Trophoblast cell (in vitro differentiated cells and primary cell): ENCODE results near the gene SERTM2.
"Not testable (repeated sequence)": the region's sequence is repeated elsewhere in the genome, so short reads cannot be mapped to it uniquely, and the experiment has no call there.

Source experiments
- DNase-seq, 2 donors: peaks; one replicate each; pipeline ENCODE4 v3.0.0-alpha.2; 2016
- H2AFZ ChIP-seq: 2 replicates; pipeline ENCODE4 v1.6.1; 2013; ENCODE audit warnings: low read length, moderate library complexity, mild to moderate bottlenecking; ENCODE audit not compliant: insufficient read depth, poor library complexity
- H2AK5ac ChIP-seq: 2 replicates; pipeline ENCODE4 v1.6.1; 2013; ENCODE audit warnings: mild to moderate bottlenecking, low read length
- H2BK120ac ChIP-seq: 2 replicates; pipeline ENCODE4 v1.6.1; 2013; ENCODE audit warnings: low read length, mild to moderate bottlenecking, moderate library complexity; ENCODE audit not compliant: insufficient read depth, poor library complexity
- H2BK12ac ChIP-seq: 2 replicates; pipeline ENCODE4 v1.6.1; 2013; ENCODE audit warnings: mild to moderate bottlenecking, low read length, moderate library complexity
- H2BK5ac ChIP-seq: 2 replicates; pipeline ENCODE4 v1.6.1; 2013; ENCODE audit warnings: low read length, low read depth, moderate library complexity, mild to moderate bottlenecking; ENCODE audit not compliant: poor library complexity
- H3K14ac ChIP-seq: 2 replicates; pipeline ENCODE4 v1.6.1; 2013; ENCODE audit warnings: mild to moderate bottlenecking, low read length
- H3K18ac ChIP-seq: 2 replicates; pipeline ENCODE4 v1.6.1; 2013; ENCODE audit warnings: mild to moderate bottlenecking, low read length
- H3K23ac ChIP-seq: 2 replicates; pipeline ENCODE4 v1.6.1; 2013; ENCODE audit warnings: low read length
- H3K27ac ChIP-seq: 2 replicates; pipeline ENCODE4 v1.5.1; 2013; ENCODE audit warnings: low read depth, mild to moderate bottlenecking, inconsistent platforms, low read length, moderate library complexity
- H3K27me3 ChIP-seq: 2 replicates; pipeline ENCODE4 v1.6.1; 2013; ENCODE audit warnings: inconsistent platforms, mild to moderate bottlenecking, low read length, moderate library complexity; ENCODE audit not compliant: insufficient read depth
- H3K36me3 ChIP-seq, 2 experiments: 1 replicate in 1 of 2; 2 replicates in 1 of 2; pipeline ENCODE4 v1.6.1; 2013; ENCODE audit warnings: low read length in 2 of 2, mild to moderate bottlenecking in 2 of 2, moderate library complexity in 1 of 2; ENCODE audit not compliant: insufficient read depth in 2 of 2, control insufficient read depth in 1 of 2
- H3K4ac ChIP-seq: 2 replicates; pipeline ENCODE4 v1.6.1; 2013; ENCODE audit warnings: low read depth, mild to moderate bottlenecking, low read length, moderate library complexity
- H3K4me1 ChIP-seq, 2 experiments: 1 replicate in 1 of 2; 2 replicates in 1 of 2; pipeline ENCODE4 v1.6.1; 2013; ENCODE audit warnings: low read length in 2 of 2, mild to moderate bottlenecking in 2 of 2, moderate library complexity in 1 of 2; ENCODE audit not compliant: insufficient read depth in 2 of 2, control insufficient read depth in 1 of 2
- H3K4me2 ChIP-seq: 2 replicates; pipeline ENCODE4 v1.6.1; 2013; ENCODE audit warnings: inconsistent platforms, mild to moderate bottlenecking, low read length, moderate library complexity
- H3K4me3 ChIP-seq: 2 replicates; pipeline ENCODE4 v1.5.1; 2013; ENCODE audit warnings: mild to moderate bottlenecking, low read depth, low read length, inconsistent platforms
- H3K79me1 ChIP-seq: one replicate; pipeline ENCODE4 v1.6.1; 2013; ENCODE audit warnings: low read length
- H3K79me2 ChIP-seq: 2 replicates; pipeline ENCODE4 v1.6.1; 2013; ENCODE audit warnings: low read length, mild to moderate bottlenecking; ENCODE audit not compliant: control insufficient read depth, insufficient read depth, poor library complexity
- H3K9ac ChIP-seq: 2 replicates; pipeline ENCODE4 v1.6.1; 2013; ENCODE audit warnings: mild to moderate bottlenecking, low read length
- H3K9me3 ChIP-seq: 2 replicates; pipeline ENCODE4 v1.6.1; 2013; ENCODE audit warnings: low read depth, mild to moderate bottlenecking, control low read depth, inconsistent platforms, low read length; ENCODE audit not compliant: insufficient read depth
- H4K12ac ChIP-seq: 2 replicates; pipeline ENCODE4 v1.6.1; 2013; ENCODE audit warnings: low read depth, mild to moderate bottlenecking, low read length, moderate library complexity
- H4K8ac ChIP-seq: 2 replicates; pipeline ENCODE4 v1.6.1; 2013; ENCODE audit warnings: low read depth, mild to moderate bottlenecking, low read length, moderate library complexity
- H4K91ac ChIP-seq: one replicate; pipeline ENCODE4 v1.6.1; 2013; ENCODE audit warnings: low read depth, mild to moderate bottlenecking, low read length, moderate library complexity
- WGBS: extraction: QIAGEN DNeasy Blood & Tissue Kit; methylation state at CpG from one replicate; pipeline ENCODE4 v1.1.7; 2013; ENCODE audit warnings: missing lambda C conversion rate; ENCODE audit not compliant: insufficient read length, insufficient coverage; ENCODE audit errors: extremely low coverage; 5-methylcytosine and 5-hydroxymethylcytosine counted together

The SERTM2 gene

GRCh38 chrX:111520506-111520905 lies 9.1 kb downstream of the SERTM2 start:
- no peak overlapping the region for H3K23ac ChIP-seq
- no peak overlapping the region for H3K4me3 ChIP-seq
- H3K4me2 ChIP-seq, result no peak overlapping the region
- H3K18ac ChIP-seq, result no peak overlapping the region
- H3K27ac ChIP-seq, result no peak overlapping the region
- H3K4ac ChIP-seq, result no peak overlapping the region
- H3K14ac ChIP-seq, result no peak overlapping the region
- no peaks in the 10 kb centered on the region for H3K27me3 ChIP-seq
- H3K9me3 ChIP-seq, result no peaks in the 10 kb centered on the region
- no peaks in the 10 kb centered on the region for H3K79me2 ChIP-seq
- DNase-seq, result no peak
- H4K91ac ChIP-seq, result no peak overlapping the region
- H4K8ac ChIP-seq, result no peak overlapping the region
- no peaks in the 10 kb centered on the region for H3K79me1 ChIP-seq
- H3K9ac ChIP-seq, result no peak overlapping the region
- H2BK12ac ChIP-seq, result no peak overlapping the region
- no peak overlapping the region for H4K12ac ChIP-seq
- no peaks in the 10 kb centered on the region for H3K4me1 ChIP-seq
- no peaks in the 10 kb centered on the region for H3K36me3 ChIP-seq
- H2AFZ ChIP-seq, result no peak overlapping the region
- H2AK5ac ChIP-seq, result no peak overlapping the region
- H2BK120ac ChIP-seq, result no peak overlapping the region
- H2BK5ac ChIP-seq, result no peak overlapping the region

- H3K4me2 ChIP-seq, result no peak overlapping the region
- H2AFZ ChIP-seq, result no peak overlapping the region
- no peaks in the 10 kb centered on the region for H3K27me3 ChIP-seq
- no peak overlapping the region for H4K12ac ChIP-seq
- no peak overlapping the region for H2BK12ac ChIP-seq
- no peak overlapping the region for H2BK120ac ChIP-seq
- H2BK5ac ChIP-seq, result no peak overlapping the region
- no peaks in the 10 kb centered on the region for H3K9me3 ChIP-seq
- H4K8ac ChIP-seq, result no peak overlapping the region
- no peak overlapping the region for H3K14ac ChIP-seq
- no peak overlapping the region for H3K4ac ChIP-seq
- WGBS, result no CpG with 5 or more reads among the region's 1 CpG
- no peak overlapping the region for H3K18ac ChIP-seq
- H3K79me2 ChIP-seq, result no peaks in the 10 kb centered on the region
- H3K4me3 ChIP-seq, result no peak overlapping the region
- no peak overlapping the region for H3K23ac ChIP-seq
- H3K4me1 ChIP-seq, result no peaks in the 10 kb centered on the region
- no peak for DNase-seq
- no peaks in the 10 kb centered on the region for H3K79me1 ChIP-seq
- no peak overlapping the region for H4K91ac ChIP-seq
- no peak overlapping the region for H3K9ac ChIP-seq
- H2AK5ac ChIP-seq, result no peak overlapping the region
- H3K27ac ChIP-seq, result no peak overlapping the region
- H3K36me3 ChIP-seq, result no peaks in the 10 kb centered on the region
These were observed 9.7 kb downstream of the SERTM2 start for GRCh38 chrX:111521169-111521568.

GRCh38 chrX:111543212-111543741 lies 31.8 kb downstream of the SERTM2 start:
- Histone ChIP-seq H3K18ac (no peak overlapping the region), H2BK120ac (no peak overlapping the region), H3K4ac (no peak overlapping the region), H2AFZ (no peak overlapping the region), H2BK12ac (no peak overlapping the region), H3K4me2 (no peak overlapping the region), H4K12ac (no peak overlapping the region), H3K9me3 (no peaks in the 10 kb centered on the region), H3K27me3 (no peaks in the 10 kb centered on the region), H3K79me2 (no peaks in the 10 kb centered on the region), H3K9ac (no peak overlapping the region), H3K79me1 (no peaks in the 10 kb centered on the region), H3K23ac (no peak overlapping the region), H3K27ac (no peak overlapping the region), H3K4me3 (no peak overlapping the region), H3K4me1 (no peaks in the 10 kb centered on the region), H3K36me3 (no peaks in the 10 kb centered on the region), H2AK5ac (no peak overlapping the region), H3K14ac (no peak overlapping the region), H2BK5ac (no peak overlapping the region), H4K91ac (no peak overlapping the region), H4K8ac (no peak overlapping the region)
- no peak for DNase-seq
- WGBS, result no CpG with 5 or more reads among the region's 3 CpGs

- WGBS, result no CpG with 5 or more reads among the region's 6 CpGs
- H3K27me3 ChIP-seq, H2BK120ac ChIP-seq, H3K14ac ChIP-seq, H3K79me2 ChIP-seq, H4K8ac ChIP-seq, DNase-seq, H3K4ac ChIP-seq, H3K9ac ChIP-seq, H3K36me3 ChIP-seq, H4K91ac ChIP-seq, H3K18ac ChIP-seq, H3K4me3 ChIP-seq, H3K79me1 ChIP-seq, H2BK12ac ChIP-seq, H3K4me2 ChIP-seq, H3K9me3 ChIP-seq, H3K4me1 ChIP-seq, H2AK5ac ChIP-seq, H2BK5ac ChIP-seq, H3K23ac ChIP-seq, H2AFZ ChIP-seq, H4K12ac ChIP-seq, H3K27ac ChIP-seq: not testable (repeated sequence)
These were observed 37.8 kb downstream of the SERTM2 start for GRCh38 chrX:111549235-111549634.
